EL (cell line): ENCODE measurements around the gene RGPD3.
"Not testable (repeated sequence)": the region's sequence is repeated elsewhere in the genome, so short reads cannot be mapped to it uniquely, and the experiment has no call there.

ENCODE experiments used
- DNase-seq: peaks from one replicate; pipeline ENCODE4 v3.0.0-alpha.2; 2016

RGPD3 gene

DNA sequence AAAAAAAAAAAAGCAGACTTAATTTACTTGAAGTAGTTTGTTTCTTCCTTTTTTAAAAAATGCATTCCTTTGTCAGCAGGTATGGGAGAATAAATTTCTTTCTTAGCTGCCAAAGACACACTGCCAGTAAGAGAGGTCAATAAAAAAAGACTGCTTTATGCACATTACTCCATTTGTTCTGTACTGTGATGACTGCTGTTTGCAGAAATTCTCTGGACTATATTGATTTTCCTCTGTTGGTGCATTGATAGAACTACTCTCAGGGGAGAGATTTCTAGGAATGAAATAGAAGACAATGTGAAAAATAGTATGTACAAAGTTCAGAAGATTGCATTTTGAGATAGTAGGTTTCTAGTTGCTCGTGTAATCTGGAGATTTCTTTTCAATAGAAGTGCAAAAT lies 11.3 kb upstream of the RGPD3 start:
- not testable (repeated sequence) for DNase-seq

DNA sequence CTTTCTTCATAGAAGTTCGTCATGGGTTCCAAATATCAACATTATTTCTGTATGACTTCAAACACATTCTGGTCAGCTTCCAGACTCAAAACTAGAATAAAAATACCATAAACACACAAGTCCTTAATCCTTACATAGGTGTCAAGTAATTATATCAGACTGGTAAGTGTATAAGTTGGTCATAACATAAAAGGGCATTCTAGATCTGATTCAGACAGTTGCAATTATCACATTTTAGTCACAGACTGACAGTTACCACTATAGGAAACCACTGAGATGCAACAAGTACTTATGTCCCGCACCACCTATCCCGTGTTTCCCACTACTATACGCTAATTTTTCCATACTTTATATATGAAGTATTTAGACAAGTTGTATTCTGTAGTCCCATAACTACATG lies 9.4 kb upstream of the RGPD3 start:
- DNase-seq, result not testable (repeated sequence)

DNA sequence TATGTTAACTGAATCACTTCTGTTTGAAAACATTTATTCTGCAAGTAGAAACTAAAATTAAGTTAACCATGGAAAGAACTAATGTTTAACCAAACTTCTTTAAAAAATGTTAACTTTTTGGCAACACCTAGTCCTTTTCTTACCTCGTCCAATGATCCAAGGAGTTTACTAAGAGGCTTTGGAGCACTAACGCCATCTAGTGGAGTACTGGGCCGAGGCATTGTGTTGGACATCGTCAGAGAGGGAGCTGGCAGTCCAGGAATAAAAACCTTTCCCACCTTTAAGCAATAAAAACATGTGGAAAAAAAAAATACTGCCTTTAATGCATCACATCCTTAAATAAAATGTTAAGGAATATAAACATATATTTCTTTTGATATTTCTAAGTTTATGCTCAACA lies 2.4 kb upstream of the RGPD3 start:
- DNase-seq, result not testable (repeated sequence)

DNA sequence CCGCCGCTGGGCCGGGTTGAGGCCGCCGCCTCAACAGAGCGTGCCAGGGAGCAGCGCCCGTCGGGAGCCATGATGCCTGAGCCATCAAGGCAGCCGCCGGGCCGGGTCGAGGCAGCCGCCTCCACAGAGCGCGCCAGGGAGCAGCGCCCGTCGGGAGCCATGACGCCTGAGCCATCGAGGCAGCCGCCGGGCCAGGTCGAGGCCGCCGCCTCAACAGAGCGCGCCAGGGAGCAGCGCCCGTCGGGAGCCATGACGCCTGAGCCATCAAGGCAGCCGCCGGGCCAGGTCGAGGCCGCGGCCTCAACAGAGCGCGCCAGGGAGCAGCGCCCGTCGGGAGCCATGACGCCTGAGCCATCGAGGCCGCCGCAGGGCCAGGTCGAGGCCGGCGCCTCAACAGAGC lies 697 bp downstream of the RGPD3 start:
- DNase-seq, result not testable (repeated sequence)

DNA sequence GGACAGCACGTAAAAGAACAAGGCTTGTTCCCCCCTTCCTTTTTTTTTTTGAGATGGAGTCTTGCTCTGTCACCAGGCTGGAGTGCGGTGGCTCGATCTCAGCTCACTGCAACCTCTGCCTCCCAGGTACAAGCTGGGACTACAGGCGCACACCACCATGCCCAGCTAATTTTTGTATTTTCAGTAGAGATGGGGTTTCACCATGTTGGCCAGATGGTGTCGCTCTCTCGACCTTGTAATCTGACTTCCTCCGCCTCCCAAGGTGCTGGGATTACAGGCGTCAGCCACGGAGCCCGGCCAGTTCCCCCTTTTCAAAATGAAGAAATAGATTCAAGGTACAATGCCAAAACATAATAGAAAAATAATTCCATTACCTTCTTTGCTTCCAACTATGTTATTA lies 6.3 kb downstream of the RGPD3 start:
- DNase-seq, result not testable (repeated sequence)

DNA sequence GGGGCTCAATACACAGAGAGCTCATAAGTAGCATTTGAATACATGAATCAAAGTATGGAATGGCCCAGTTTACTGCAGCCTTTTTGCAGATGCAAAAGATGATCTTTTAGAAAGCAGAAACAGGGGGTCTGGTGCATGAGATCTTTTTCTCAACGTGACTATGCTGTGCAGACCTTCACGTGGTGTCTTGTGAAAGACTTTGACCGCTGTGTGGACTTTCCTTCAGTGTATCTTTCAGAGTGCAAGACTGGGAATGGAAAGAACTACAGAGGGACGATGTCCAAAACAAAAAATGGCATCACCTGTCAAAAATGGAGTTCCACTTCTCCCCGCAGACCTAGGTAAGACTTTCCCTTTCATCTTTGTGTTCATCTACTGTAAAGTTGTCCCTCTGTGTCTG lies 77.5 kb downstream of the RGPD3 start:
- not testable (repeated sequence) for DNase-seq

DNA sequence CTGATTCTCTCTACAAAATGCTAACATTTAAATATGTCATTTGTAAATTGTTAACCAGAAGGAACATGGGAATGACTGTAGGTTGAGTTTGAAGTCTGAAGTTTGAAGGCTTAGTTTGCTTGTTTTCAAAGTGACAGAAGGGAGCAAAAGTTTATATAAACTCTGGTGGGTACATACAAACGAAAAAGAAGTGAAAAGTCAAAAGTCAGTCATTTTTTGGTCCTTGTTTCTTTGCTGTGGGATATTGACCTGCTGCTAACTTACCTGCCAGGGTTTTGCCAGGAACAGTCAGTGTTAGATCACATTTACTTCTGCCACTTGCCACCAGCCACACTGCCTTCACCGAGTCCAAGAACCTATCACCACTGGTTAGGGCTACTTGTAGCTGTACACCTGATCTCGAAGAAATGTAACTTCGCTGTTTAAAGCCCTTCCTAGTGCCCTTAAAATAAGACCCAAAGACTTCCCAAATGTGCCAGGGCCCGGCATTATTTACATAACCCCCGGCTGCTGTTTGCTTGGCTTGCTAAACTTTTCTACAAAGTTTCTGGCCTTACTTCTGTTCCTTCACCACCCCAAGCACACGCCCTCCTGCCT lies 79.3 kb downstream of the RGPD3 start:
- not testable (repeated sequence) for DNase-seq

DNA sequence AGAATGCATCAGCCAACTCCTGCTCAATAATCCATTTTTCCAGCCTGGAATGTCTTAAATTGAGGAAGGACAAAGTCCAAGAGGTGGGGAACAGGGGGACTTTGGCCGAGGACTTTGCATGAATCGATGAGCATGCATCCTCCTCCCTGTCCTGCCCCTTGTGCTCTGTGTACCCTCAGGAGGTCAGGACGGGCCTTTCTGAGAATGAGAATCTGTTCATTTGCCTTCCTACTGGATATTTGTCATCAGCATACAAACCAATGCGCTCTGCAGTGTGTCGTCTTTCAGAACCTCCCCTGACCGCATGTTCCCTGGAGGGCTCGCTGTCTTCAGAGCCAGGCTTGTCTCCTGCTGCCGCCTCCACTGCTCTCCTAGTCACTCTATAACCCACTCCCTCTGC lies 83.7 kb downstream of the RGPD3 start:
- DNase-seq, result not testable (repeated sequence)

DNA sequence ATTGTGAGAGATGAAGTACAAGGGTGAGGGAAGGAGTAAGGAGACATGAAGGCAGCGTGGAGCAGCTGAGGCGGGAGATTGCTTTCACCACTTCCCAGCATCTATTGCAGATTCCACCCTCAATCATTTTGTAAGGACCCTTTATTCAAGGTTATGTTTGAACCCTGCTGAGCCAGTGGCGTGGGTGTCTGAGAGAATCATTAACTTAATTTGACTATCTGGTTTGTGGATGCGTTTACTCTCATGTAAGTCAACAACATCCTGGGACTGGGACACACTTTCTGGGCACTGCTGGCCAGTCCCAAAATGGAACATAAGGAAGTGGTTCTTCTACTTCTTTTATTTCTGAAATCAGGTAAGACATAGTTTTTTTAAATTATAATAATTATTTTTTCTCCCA lies 86.3 kb downstream of the RGPD3 start:
- DNase-seq, result not testable (repeated sequence)

DNA sequence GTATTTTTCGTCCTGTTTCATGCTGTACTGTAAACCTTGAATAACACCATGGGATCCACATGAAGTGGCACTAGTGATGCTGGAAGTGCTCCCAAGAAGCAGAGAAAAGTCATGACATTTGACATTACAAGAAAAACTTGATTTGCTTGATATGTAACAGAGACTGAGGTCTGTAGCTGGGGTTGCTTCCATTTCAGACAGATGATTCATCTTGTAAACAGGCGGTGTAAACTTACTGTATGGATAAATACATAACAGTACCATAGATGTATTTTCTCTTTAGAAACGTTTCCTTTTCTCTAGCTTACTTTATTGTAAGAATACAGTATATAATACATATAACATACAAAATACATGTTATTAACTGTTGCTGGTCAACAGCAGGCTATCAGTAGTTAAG lies 88.6 kb downstream of the RGPD3 start:
- DNase-seq, result not testable (repeated sequence)

DNA sequence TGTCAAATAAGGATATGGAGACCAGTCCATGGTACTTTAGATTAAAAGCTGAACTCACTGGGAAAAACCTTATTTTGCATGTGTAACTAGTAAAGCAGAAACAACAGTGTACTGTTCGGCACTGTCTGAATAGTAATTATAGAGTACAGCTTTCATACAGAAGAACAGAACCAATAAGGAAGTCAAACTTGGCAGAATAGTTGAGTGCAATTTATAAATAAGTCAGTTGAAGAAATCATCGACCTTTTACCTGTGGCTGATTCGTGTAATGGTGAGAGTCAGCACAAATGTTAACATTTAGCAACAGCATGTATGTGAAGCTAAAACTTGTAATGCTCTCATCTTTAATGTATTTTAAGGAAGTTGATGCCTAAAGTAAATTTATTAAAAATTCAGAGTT lies 99.0 kb downstream of the RGPD3 start:
- not testable (repeated sequence) for DNase-seq

DNA sequence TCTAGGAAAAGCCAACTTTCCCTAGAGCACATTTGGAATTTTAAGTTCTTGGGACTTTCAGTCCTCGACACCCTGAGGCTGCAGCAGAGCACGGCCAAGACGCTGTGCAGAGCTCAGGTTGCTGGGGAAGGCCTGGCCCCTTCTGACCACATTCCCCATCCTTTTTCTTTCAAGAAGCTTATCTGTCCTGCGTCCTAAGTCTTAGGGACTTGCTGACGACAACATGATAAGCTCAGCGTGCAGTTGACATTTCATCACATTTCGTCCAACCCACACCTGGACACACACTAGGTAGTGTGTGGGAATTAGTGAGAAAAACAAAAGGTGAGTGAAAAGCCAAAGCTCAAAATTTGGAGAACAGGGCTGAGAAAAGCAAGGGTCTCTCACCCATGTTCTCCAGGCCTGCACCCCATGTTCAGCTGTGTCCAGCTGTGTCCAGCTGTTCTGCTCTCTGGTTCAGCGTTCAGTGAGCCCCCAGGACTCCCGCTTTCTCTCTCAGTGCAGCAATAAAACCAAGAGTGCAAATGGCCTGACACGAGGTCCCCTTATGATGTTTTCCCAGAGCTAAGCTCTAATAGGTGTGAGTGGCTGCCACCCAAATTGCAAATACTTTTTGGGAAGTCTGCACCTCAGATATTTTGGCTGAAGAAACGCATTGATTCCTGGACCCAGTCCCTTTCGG lies 101.9 kb downstream of the RGPD3 start:
- no peak for DNase-seq

DNA sequence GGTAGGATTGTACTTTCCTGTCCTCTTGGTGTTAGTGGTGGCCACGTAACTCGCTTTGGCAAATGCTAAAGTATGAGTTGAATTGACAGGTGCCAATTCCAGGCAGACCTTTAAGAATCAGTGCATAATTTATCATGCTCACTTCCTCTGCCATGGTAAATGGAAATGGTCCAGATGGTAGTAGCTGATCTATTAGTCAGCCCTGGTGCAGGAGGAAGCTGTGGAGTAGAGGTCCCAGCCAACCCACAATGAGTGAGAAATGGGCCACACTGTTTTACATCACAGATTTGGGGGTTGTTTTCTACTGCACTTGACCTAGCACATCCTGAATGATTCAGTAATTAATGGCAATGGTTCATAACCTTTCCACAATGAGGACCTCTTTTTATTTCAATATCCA lies 104.4 kb downstream of the RGPD3 start:
- DNase-seq, result no peak

DNA sequence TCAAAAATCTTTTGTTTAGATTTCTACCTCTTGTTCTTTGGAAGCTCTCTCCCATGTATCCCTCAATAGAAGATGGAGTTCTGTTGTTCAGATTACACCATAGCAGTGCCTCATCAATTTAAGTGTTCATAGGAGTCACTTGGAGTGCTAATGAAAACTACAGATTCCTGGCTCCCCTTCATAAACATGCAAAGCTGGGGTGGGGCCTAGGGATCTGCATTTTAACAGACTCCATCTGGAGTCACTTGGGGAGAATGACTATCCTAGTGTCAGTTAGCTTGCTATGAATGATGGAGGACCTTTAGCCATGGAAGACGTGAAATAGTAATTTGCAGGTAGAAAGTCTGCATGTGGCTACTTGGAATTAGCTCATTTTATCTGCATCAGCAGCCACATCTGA lies 105.4 kb downstream of the RGPD3 start:
- DNase-seq, result no peak

DNA sequence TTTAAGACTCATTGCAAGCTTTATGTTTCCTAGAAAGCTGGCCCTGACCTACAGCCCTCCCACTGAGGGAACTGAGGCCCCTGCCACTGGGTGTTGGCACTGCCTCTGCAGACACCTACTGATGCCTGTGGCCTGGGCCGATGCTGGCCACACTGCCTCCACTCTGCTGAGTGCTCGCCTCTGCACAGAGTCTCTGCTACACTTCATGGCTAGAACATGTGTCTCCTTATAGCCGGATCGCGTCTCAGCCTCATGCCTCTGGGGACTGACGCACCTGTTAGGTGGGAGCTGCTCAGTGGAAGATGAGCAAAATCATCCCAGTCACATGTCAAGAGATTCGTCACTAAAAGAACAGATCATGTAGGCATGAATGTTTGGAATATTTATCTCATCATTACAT lies 108.7 kb downstream of the RGPD3 start:
- DNase-seq, result no peak

DNA sequence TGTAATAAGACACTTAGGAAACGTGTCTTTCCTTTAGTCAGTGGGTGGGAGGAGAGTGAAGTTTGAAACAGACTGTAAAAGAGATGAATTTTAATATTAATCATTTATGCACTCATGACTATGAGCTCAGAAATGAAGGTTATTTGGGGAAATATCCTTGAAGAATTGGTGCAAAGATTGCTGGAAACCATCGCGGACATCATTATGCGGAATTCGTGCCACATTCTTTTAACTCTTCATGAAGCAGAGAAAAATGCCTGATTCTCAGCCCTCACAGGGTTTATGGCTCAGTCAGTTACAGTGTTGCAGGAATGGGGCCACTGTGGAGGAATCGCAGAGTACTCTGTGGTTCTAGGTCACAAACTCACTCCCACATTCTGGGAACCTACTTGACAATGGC lies 109.7 kb downstream of the RGPD3 start:
- no peak for DNase-seq

DNA sequence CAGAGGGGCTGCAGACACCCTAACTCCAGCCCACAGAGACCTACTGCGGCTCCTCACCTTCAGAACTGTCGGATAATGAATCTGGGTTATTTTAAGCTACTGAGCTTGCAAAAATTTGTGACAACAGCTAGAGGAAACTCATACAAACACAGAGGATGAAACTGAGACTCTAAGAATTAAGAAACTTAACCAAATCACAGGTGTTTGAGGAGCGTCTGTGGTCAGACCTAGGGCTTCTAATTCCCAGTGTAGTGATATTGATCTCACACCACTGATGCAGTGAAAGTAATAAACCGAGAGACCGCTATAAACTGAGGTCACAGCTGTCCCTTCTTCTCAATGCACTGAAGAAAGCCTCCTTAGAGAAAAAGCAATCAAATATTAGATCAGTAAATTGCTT lies 110.1 kb downstream of the RGPD3 start:
- no peak for DNase-seq

DNA sequence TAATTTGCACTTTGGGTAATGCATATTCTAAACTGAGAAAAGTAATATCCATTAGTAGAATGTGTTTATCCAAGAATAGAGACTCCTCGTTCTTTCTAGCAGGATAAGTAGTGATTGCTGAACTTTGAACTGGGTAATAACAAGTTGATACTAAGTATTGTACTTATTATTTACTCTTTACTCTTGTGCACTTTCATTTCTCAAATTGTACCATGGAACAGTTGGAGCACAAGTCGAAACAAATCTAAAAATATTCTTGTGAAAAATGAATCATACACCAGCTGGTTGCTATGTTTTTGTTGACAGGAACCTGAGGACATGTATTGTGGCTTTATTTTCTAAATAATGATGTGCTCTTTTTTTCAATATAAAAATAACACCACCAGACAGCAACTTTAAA lies 111.9 kb downstream of the RGPD3 start:
- no peak for DNase-seq

DNA sequence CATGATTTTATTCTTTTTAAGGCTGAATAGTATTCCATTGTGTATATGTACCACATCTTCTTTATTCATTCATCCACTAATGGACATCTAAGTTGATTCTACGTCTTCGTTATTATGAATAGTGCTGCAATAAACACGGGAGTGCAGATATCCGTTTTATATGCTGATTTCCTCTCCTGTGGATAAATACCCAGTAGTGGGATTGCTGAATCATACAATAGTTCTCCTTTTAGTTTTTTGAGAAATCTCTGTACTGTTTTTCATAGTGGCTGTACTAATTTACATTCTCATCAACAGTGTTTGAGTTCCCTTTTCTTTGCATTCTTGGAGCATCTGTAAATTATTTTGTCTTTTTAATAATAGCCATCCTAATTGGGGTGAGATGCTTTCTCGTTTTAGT lies 114.5 kb downstream of the RGPD3 start:
- no peak for DNase-seq

DNA sequence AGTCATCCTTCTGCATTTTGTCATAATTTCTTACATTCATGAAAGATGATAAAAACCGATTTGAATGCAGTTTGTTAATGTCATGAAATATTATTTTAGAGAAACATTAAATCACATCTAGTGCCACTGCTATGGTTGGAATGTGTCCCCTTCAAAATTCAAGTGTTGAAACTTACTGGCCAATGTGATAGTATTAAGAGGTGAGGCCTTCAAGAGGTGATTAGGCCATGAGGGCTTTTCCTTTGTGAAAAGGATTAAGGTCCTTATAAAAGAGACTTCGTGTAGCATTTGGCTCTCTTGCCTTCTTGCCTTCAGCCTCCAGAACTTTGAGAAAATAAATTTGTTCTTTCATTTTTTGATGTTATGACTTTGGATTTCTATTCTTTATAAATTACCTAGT lies 117.2 kb downstream of the RGPD3 start:
- DNase-seq, result no peak

DNA sequence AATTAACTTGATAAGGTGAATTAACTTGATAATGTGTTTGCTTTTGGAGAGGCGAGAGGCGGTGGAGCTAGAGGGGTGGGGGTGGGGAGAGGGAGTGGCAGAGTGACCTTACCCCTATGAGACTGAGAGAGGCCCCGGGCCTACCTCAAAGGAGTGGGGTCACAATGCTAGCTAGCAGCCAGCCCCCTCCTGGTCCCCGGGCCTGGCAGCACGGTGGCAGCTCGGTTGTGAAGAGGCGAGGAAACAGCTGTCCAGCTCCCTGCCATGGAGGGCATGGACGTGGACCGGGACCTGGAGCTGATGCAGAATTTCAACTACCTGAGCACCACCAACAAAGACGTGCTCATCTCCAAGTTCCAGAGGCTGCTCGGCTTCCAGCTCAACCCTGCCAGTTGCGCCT lies 123.9 kb downstream of the RGPD3 start:
- no peak for DNase-seq

DNA sequence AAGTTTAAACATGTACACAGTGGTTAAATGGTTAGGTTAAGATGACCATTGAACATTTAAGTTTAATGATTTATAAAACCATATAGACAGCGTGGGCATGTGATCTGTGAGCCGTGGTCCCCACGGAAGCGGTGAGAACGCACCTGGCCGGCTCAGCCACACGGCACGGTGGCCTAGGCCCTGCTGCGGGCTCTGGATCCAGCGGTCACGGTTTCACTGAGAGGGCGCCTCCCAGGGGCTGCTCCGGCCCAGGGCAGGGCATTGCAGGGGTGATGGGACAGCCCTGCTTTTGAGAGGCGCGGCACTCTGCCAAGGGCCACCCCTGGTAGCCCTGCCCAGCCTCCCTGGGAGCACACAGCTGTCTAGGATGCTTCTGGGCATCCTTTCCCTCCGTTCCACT lies 124.9 kb downstream of the RGPD3 start:
- DNase-seq, result no peak

DNA sequence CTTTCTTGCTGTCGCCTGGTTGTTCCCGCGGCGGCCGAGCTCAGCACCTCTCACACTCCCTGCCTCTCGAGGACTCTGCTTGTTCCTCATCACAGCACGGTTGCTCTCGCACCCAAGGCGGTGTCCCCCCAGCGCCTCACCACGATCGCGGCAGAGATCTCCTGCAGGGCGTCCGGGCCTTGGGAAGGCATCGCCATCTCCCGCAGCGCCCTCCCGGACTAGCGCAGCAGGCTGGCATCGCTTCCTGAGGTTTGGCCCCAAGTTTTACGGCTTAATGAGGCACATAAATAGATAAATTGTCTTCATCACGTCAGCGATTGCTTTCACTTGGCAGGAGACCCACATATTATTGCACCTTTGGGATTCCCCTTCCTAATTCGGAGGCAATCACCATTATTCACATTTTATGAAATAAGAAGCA lies 125.4 kb downstream of the RGPD3 start:
- no peak for DNase-seq

DNA sequence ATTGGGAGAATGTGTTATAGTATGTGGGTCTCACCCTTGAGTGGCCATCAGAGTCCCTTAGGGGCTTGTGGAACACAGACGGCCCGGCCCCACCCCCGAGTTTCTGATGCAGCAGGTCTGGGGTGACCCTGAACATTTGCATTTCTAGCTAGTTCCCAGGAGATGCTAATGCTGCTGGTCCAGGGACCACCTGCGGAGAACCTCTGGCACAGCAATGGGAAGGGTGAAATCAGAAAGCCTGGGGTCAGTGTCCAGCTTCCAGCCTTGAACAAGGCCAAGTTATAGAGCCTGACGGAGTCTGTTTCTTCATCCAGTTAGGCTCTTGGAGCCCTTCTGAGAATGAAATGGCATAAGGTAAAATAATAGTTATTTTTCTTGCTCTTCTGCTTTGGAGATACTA lies 126.5 kb downstream of the RGPD3 start:
- DNase-seq, result no peak
